GM23248 (cell line): Measurements from ENCODE around the gene CPVL. TPM values are rescaled to one million over a fixed set of nuclear protein-coding genes. Genes with fewer than 3 reads are reported as not detected.
A peak's percentile ranks its signal among the peaks of the same experiment; 100 is the strongest.

Experiments
- DNase-seq: peaks from one replicate; pipeline ENCODE4 v3.0.0-alpha.2; 2015
- H2AFZ ChIP-seq: fragments of 200-600 bp; sonication (generic); 2 replicates; pipeline ENCODE4 v1.6.1; 2016; ENCODE audit warnings: antibody characterized with exemption
- H3F3A ChIP-seq: fragments of 200-600 bp; sonication (generic); 2 replicates; pipeline ENCODE4 v1.6.1; 2016; ENCODE audit warnings: mild to moderate bottlenecking, antibody characterized with exemption, mixed run types; ENCODE audit not compliant: insufficient read depth
- H3K27ac ChIP-seq: fragments of 200-600 bp; sonication (generic); 2 replicates; pipeline ENCODE4 v1.5.1; 2016; ENCODE audit warnings: mild to moderate bottlenecking
- H3K27me3 ChIP-seq: fragments of 200-600 bp; sonication (generic); replicated peaks from 2 replicates; pipeline ENCODE4 v1.6.1; 2016; ENCODE audit warnings: mild to moderate bottlenecking; ENCODE audit not compliant: insufficient read depth
- H3K36me3 ChIP-seq: fragments of 200-600 bp; sonication (generic); 2 replicates; pipeline ENCODE4 v1.6.1; 2016; ENCODE audit warnings: low read depth, mild to moderate bottlenecking
- H3K4me1 ChIP-seq: fragments of 200-600 bp; sonication (generic); 2 replicates; pipeline ENCODE4 v1.6.1; 2016; ENCODE audit warnings: mild to moderate bottlenecking; ENCODE audit not compliant: insufficient read depth
- H3K4me2 ChIP-seq: fragments of 200-600 bp; sonication (generic); one replicate; pipeline ENCODE4 v1.6.1; 2016; ENCODE audit warnings: mild to moderate bottlenecking; ENCODE audit not compliant: unreplicated experiment
- H3K4me3 ChIP-seq: fragments of 200-600 bp; sonication (generic); 2 replicates; pipeline ENCODE4 v1.5.1; 2016; ENCODE audit warnings: mild to moderate bottlenecking
- H3K79me2 ChIP-seq: fragments of 200-600 bp; sonication (generic); 2 replicates; pipeline ENCODE4 v1.6.1; 2016; ENCODE audit warnings: mild to moderate bottlenecking; ENCODE audit not compliant: insufficient read depth
- H3K9ac ChIP-seq: fragments of 200-600 bp; sonication (generic); 2 replicates; pipeline ENCODE4 v1.6.1; 2016; ENCODE audit warnings: mild to moderate bottlenecking
- H3K9me2 ChIP-seq: fragments of 200-600 bp; sonication (generic); 2 replicates; pipeline ENCODE4 v1.6.1; 2016; ENCODE audit warnings: mixed run types, mild to moderate bottlenecking, moderate library complexity; ENCODE audit not compliant: insufficient read depth
- H3K9me3 ChIP-seq: fragments of 200-600 bp; sonication (generic); one replicate; pipeline ENCODE4 v1.6.1; 2017; ENCODE audit warnings: low read depth
- H4K20me1 ChIP-seq: fragments of 200-600 bp; sonication (generic); 2 replicates; pipeline ENCODE4 v1.6.0; 2016; ENCODE audit not compliant: insufficient read depth
- EZH2 ChIP-seq: fragments of 200-600 bp; sonication (generic); IDR thresholded peaks from 2 replicates; pipeline ENCODE4 v1.6.1; 2018; ENCODE audit warnings: antibody characterized with exemption, mild to moderate bottlenecking; ENCODE audit not compliant: insufficient read depth, poor library complexity, severe bottlenecking
- EZH2phosphoT487 ChIP-seq: fragments of 200-600 bp; sonication (generic); IDR thresholded peaks from 2 replicates; pipeline ENCODE4 v1.6.1; 2018; ENCODE audit warnings: antibody characterized with exemption, moderate library complexity, mild to moderate bottlenecking, low read depth; ENCODE audit not compliant: insufficient read depth
- WGBS, 2 experiments: methylation state at CpG; one replicate each; pipeline ENCODE4 v1.1.6; 2015 to 2017; ENCODE audit warnings: low lambda C conversion rate in 2 of 2, low coverage in 1 of 2; ENCODE audit errors: missing lambda C conversion rate in 2 of 2; 5-methylcytosine and 5-hydroxymethylcytosine counted together
- in situ Hi-C: fragments of 300-500 bp; cut with MboI; formaldehyde crosslinking; loops from 2 replicates; pipeline ENCODE4 v1.15.0; 2020
- polyA plus RNA-seq: library from polyadenylated mRNA; unstranded; fragments of >200 nt; fragmentation: Nextera tagmentation; extraction: Ambion mirVana; gene quantifications from 2 replicates; pipeline ENCODE4 v1.2.1, GENCODE V29; 2016
- total RNA-seq: library from RNA; depleted of rRNA; stranded (reverse); fragments of >200 nt; shearing (Covaris generic); gene quantifications from 2 replicates; pipeline ENCODE4 v1.2.3, GENCODE V29; 2014

CPVL gene
- total and polyA plus RNA-seq, 2 experiments from 2014 or later = not detected

DNA sequence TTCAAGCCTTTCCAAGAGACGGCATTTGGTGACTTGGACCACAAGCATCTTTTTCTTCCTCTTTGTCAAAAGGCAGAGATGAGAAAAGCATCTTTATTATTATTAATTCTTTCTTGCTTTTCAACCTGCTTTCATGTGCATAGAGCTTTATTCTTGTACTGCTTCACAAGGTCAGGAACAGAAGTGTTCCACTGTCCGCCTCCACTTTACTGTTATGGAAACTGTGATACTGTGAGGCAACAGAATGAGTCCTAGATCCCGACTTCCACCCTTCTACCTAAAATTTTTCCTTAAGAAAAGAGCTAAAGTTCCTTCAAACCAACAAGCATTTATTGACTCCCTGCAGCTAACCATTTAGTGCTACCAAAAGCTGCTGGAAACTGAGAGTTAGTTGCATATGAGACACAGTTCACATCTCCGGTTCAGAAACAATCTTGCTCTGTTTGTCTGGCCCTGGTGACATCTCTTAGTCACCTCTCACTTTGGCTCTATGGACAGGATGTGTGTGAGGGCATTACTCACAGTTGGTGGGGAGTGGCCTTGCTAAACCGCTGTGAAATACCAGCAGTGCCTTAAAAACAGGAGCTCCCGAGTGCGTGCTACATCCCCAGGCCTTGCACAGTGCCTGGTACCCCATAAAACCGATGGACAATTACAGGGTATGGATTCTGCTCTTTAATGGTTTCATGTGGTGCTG lies 111.1 kb downstream of the CPVL start:
- H3K4me3 ChIP-seq = no peak overlapping the region
- H3F3A ChIP-seq = peaks cover 16% of the 10 kb centered on the region
- H3K36me3 ChIP-seq = no peaks in the 10 kb centered on the region
- H4K20me1 ChIP-seq = no peaks in the 10 kb centered on the region
- H3K9me2 ChIP-seq = no peaks in the 10 kb centered on the region
- no peak overlapping the region for H3K9ac ChIP-seq
- H3K9me3 ChIP-seq = no peaks in the 10 kb centered on the region
- in situ Hi-C loops = no loop called here
- peaks cover 35% of the 10 kb centered on the region for H3K4me1 ChIP-seq
- no peaks in the 10 kb centered on the region for H3K79me2 ChIP-seq
- no peaks in the 10 kb centered on the region for H3K27me3 ChIP-seq
- peak overlapping the region; percentile 20 for H3K4me2 ChIP-seq
- whole genome bisulfite sequencing, 2 experiments = 35 to 44% methylated on average over 8 of the region's 8 CpGs
- no peak overlapping the region for H2AFZ ChIP-seq
- DNase-seq = peak; percentile 94
- TF ChIP-seq EZH2 = no peak
- no peak for TF ChIP-seq EZH2phosphoT487
- H3K27ac ChIP-seq = peak overlapping the region; percentile 30

DNA sequence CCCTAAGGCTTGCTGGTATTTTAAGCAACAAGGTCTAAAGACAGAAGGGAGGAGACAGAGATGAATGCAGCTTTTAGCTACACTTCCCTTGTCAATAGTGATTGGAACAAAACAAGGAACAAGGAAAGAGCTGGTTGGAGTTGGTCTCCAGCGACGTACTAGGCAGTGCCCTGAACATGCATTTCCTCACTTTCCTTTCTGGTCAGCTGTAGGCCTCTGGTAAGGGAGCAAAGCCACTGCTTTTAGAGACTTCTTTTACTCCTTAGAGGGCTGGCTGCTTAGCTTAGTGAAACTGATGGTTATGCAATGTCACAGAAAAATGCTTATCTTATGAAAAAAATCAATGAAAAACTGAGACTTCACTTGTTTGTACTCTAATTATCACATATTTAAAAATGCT lies 112.8 kb downstream of the CPVL start:
- no peaks in the 10 kb centered on the region for H3K36me3 ChIP-seq
- peaks cover 21% of the 10 kb centered on the region for H3K4me1 ChIP-seq
- H3F3A ChIP-seq = peaks cover 16% of the 10 kb centered on the region
- WGBS, 2 experiments = 60 to 85% methylated on average over 2 of the region's 2 CpGs
- H3K4me2 ChIP-seq = no peak overlapping the region
- H3K9me2 ChIP-seq = no peaks in the 10 kb centered on the region
- no peak overlapping the region for H3K27ac ChIP-seq
- H3K27me3 ChIP-seq = no peaks in the 10 kb centered on the region
- no peaks in the 10 kb centered on the region for H3K79me2 ChIP-seq
- no peak overlapping the region for H2AFZ ChIP-seq
- no peak overlapping the region for H3K4me3 ChIP-seq
- TF ChIP-seq EZH2 = no peak
- no peak for TF ChIP-seq EZH2phosphoT487
- in situ Hi-C loops = no loop called here
- H3K9ac ChIP-seq = no peak overlapping the region
- no peaks in the 10 kb centered on the region for H4K20me1 ChIP-seq
- no peaks in the 10 kb centered on the region for H3K9me3 ChIP-seq
- DNase-seq = no peak

DNA sequence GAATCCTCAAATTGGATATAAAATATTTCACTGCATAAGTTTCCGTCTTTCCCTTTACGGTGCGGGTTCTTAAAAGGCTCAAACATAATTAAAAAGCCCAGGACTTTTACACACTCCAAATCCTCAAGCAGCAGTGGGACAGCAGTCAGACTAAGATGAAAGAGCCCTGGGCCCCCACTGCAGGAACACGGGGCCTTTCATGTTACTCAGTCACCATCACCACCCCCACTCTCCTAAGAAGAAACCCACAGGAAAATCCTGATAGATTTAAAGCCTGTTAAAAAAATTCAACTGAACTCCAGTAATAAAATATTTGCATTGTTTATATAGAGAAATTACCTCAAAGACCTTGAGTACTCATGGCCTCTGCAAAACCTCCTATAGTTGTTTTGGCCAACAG lies 114.2 kb downstream of the CPVL start:
- peaks cover 13% of the 10 kb centered on the region for H3K4me1 ChIP-seq
- H3K27me3 ChIP-seq = no peaks in the 10 kb centered on the region
- no peak for DNase-seq
- H3K79me2 ChIP-seq = no peaks in the 10 kb centered on the region
- peaks cover 8% of the 10 kb centered on the region; the same call in 1 of the 2 replicates for H3F3A ChIP-seq
- no peaks in the 10 kb centered on the region for H3K36me3 ChIP-seq
- H3K9me2 ChIP-seq = no peaks in the 10 kb centered on the region
- H3K4me2 ChIP-seq = no peak overlapping the region
- H3K9ac ChIP-seq = no peak overlapping the region
- 78% methylated on average over 4 of the region's 4 CpGs for WGBS, 2 experiments
- H3K9me3 ChIP-seq = no peaks in the 10 kb centered on the region
- H4K20me1 ChIP-seq = no peaks in the 10 kb centered on the region
- in situ Hi-C loops = no loop called here
- no peak overlapping the region for H2AFZ ChIP-seq
- no peak overlapping the region for H3K4me3 ChIP-seq
- TF ChIP-seq EZH2 = no peak
- TF ChIP-seq EZH2phosphoT487 = no peak
- H3K27ac ChIP-seq = no peak overlapping the region

DNA sequence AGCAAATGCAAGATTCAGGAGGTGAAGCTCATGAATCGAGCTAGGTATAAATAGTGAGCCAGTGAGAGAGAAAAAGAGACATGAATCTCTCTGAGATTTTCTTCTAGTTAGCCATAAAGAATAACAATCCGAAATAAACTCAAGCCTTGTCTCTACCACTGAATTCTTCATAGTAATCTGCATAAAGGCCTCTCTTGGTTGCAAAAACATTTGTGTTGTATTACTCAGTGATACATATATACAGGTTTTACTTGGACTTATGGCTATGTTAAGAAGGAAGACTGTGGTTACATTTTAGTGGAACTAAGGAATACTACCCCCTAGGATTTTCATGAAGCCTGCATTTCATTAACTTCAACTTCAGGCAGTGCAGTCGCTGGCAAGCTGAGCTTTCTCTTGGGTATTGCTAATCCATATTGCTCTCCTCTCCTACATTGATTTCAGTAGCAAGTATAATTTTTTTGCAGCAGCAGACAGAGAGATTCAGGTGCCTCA lies 115.5 kb downstream of the CPVL start:
- peaks cover 12% of the 10 kb centered on the region for H3K4me1 ChIP-seq
- no peaks in the 10 kb centered on the region for H3K36me3 ChIP-seq
- WGBS, 2 experiments = 64 to 73% methylated on average over 3 of the region's 3 CpGs
- H3K9me2 ChIP-seq = no peaks in the 10 kb centered on the region
- no peaks in the 10 kb centered on the region for H3K9me3 ChIP-seq
- TF ChIP-seq EZH2 (no peak), EZH2phosphoT487 (no peak)
- H3F3A ChIP-seq = peaks cover 8% of the 10 kb centered on the region; the same call in 1 of the 2 replicates
- DNase-seq = no peak
- H3K79me2 ChIP-seq = no peaks in the 10 kb centered on the region
- no peaks in the 10 kb centered on the region for H4K20me1 ChIP-seq
- in situ Hi-C loops = no loop called here
- H3K4me2 ChIP-seq = no peak overlapping the region
- no peak overlapping the region for H3K4me3 ChIP-seq
- H3K9ac ChIP-seq = no peak overlapping the region
- no peak overlapping the region for H2AFZ ChIP-seq
- H3K27me3 ChIP-seq = no peaks in the 10 kb centered on the region
- no peak overlapping the region for H3K27ac ChIP-seq
